RPMI8226 (cell line): Measurements from ENCODE around the gene DTX1.

Experiments
- DNase-seq: peaks from one replicate; pipeline ENCODE4 v3.0.0-alpha.2; 2015

DTX1 gene

GRCh38 chr12:113118142-113118541 lies 61.6 kb downstream of the DTX1 start:
- DNase-seq = no peak

GRCh38 chr12:113119980-113120669 lies 63.6 kb downstream of the DTX1 start:
- DNase-seq = no peak

- DNase-seq = no peak
These were observed 64.3 kb downstream of the DTX1 start for GRCh38 chr12:113120670-113121370.

GRCh38 chr12:113127791-113128199 lies 71.3 kb downstream of the DTX1 start:
- no peak for DNase-seq

- DNase-seq = no peak
These were observed 72.5 kb downstream of the DTX1 start for GRCh38 chr12:113128802-113129663.

GRCh38 chr12:113129664-113130456 lies 73.3 kb downstream of the DTX1 start:
- DNase-seq = no peak

- no peak for DNase-seq
These were observed 74.1 kb downstream of the DTX1 start for GRCh38 chr12:113130457-113131135.

- no peak for DNase-seq
These were observed 75.0 kb downstream of the DTX1 start for GRCh38 chr12:113131556-113131955.

- no peak for DNase-seq
These were observed 76.5 kb downstream of the DTX1 start for GRCh38 chr12:113133036-113133435.

- DNase-seq = peak; percentile 26
These were observed 77.1 kb downstream of the DTX1 start for GRCh38 chr12:113133666-113134065.

GRCh38 chr12:113134071-113134470 lies 77.5 kb downstream of the DTX1 start:
- DNase-seq = no peak

- peak; percentile 91 for DNase-seq
These were observed 78.0 kb downstream of the DTX1 start for GRCh38 chr12:113134521-113134951.

GRCh38 chr12:113135178-113136127 lies 78.9 kb downstream of the DTX1 start, which contains the start of gene RASAL1:
TSS of gene RASAL1 (minus strand) at chr12:113135761. CDS start at chr12:113135462, 299 bp downstream.
- peak; percentile 97 for DNase-seq

- DNase-seq = peak; percentile 78
These were observed 79.8 kb downstream of the DTX1 start for GRCh38 chr12:113136128-113136989.

GRCh38 chr12:113136990-113137511 lies 80.5 kb downstream of the DTX1 start:
- no peak for DNase-seq

- peak; percentile 88 for DNase-seq
These were observed 81.6 kb downstream of the DTX1 start for GRCh38 chr12:113137861-113138783.

GRCh38 chr12:113138826-113139225 lies 82.3 kb downstream of the DTX1 start:
- DNase-seq = no peak

GRCh38 chr12:113140706-113141105 lies 84.2 kb downstream of the DTX1 start:
- no peak for DNase-seq
